ENCODE data around the gene KCNE2. TPM values are rescaled to one million over a fixed set of nuclear protein-coding genes. Genes with fewer than 3 reads are reported as not detected.

The KCNE2 gene
- total and polyA plus RNA-seq, 2 experiments from 2014 or later, result 0.28 to 0.55 TPM

GRCh38 chr21:34367320-34367935 is 3.6 kb downstream of the KCNE2 start:
- TF ChIP-seq POLR2AphosphoS5 (IDR thresholded peaks at IDR 0.05; ENCODE audit: low read depth), result no peak
- TF ChIP-seq, protein P1, sequence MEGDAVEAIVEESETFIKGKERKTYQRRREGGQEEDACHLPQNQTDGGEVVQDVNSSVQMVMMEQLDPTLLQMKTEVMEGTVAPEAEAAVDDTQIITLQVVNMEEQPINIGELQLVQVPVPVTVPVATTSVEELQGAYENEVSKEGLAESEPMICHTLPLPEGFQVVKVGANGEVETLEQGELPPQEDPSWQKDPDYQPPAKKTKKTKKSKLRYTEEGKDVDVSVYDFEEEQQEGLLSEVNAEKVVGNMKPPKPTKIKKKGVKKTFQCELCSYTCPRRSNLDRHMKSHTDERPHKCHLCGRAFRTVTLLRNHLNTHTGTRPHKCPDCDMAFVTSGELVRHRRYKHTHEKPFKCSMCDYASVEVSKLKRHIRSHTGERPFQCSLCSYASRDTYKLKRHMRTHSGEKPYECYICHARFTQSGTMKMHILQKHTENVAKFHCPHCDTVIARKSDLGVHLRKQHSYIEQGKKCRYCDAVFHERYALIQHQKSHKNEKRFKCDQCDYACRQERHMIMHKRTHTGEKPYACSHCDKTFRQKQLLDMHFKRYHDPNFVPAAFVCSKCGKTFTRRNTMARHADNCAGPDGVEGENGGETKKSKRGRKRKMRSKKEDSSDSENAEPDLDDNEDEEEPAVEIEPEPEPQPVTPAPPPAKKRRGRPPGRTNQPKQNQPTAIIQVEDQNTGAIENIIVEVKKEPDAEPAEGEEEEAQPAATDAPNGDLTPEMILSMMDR (conservative IDR thresholded peaks at IDR 0.05; ENCODE audit: low read depth in 2 of 2), result peak; percentile 62 to 89
- Mint-ChIP-seq H3K4me3 (no peak overlapping the region), H3K27ac (peak overlapping the region; percentile 77), H3K27me3 (ENCODE audit: insufficient read depth, low read depth, poor library complexity) (peaks cover 2% of the 10 kb centered on the region), H3K9me3 (no peaks in the 10 kb centered on the region), H3K36me3 (ENCODE audit: low read depth) (no peaks in the 10 kb centered on the region; the same call in 2 of the 3 replicates), H3K4me1 (peaks cover 7% of the 10 kb centered on the region; the same call in 1 of the 3 replicates)
- no peaks in the 10 kb centered on the region for H3K27me3 ChIP-seq (ENCODE audit: insufficient read depth)
- no peak overlapping the region for H3K27ac ChIP-seq (ENCODE audit: low read depth)
- ATAC-seq (peak; percentile 89), DNase-seq (ENCODE audit: low spot score) (peak; percentile 90)
- no peaks in the 10 kb centered on the region for H3K36me3 ChIP-seq (ENCODE audit: insufficient read depth)
- H3K9me2 ChIP-seq (ENCODE audit: insufficient read depth), result no peaks in the 10 kb centered on the region
- H3K4me2 ChIP-seq, result no peak overlapping the region
- H2AFZ ChIP-seq, result no peak overlapping the region
- no peaks in the 10 kb centered on the region for H3K4me1 ChIP-seq (ENCODE audit: insufficient read depth)
- no peaks in the 10 kb centered on the region for H3F3A ChIP-seq (replicated peaks; ENCODE audit: low read depth)
- no peak overlapping the region for H3K4me3 ChIP-seq
- no peaks in the 10 kb centered on the region for H4K20me1 ChIP-seq (replicated peaks; ENCODE audit: insufficient read depth)
- no peaks in the 10 kb centered on the region for H3K79me2 ChIP-seq (replicated peaks; ENCODE audit: insufficient read depth)

GRCh38 chr21:34369741-34370140 is 5.9 kb downstream of the KCNE2 start:
- H3K27ac ChIP-seq (ENCODE audit: low read depth), result no peak overlapping the region
- H3K4me1 Mint-ChIP-seq, result peaks cover 11% of the 10 kb centered on the region; the same call in 2 of the 3 replicates
- no peak overlapping the region for H3K27ac Mint-ChIP-seq
- no peak overlapping the region for H2AFZ ChIP-seq
- H3K4me1 ChIP-seq (ENCODE audit: insufficient read depth), result peaks cover 8% of the 10 kb centered on the region; the same call in 1 of the 2 replicates
- H3K9me2 ChIP-seq (ENCODE audit: insufficient read depth), result no peaks in the 10 kb centered on the region
- H3K4me3 ChIP-seq, result no peak overlapping the region
- peaks cover 2% of the 10 kb centered on the region for H3K27me3 Mint-ChIP-seq (ENCODE audit: insufficient read depth, low read depth, poor library complexity)
- no peaks in the 10 kb centered on the region for H3K79me2 ChIP-seq (replicated peaks; ENCODE audit: insufficient read depth)
- no peaks in the 10 kb centered on the region for H3K9me3 Mint-ChIP-seq
- H3K36me3 ChIP-seq (ENCODE audit: insufficient read depth), result no peaks in the 10 kb centered on the region
- TF ChIP-seq NANOG (IDR thresholded peaks at IDR 0.05; ENCODE audit: borderline replicate concordance) (no peak), STAT1 (IDR thresholded peaks at IDR 0.05; ENCODE audit: unreplicated experiment) (no peak), ZNF114 (CRISPR knock-in tag; IDR thresholded peaks at IDR 0.05) (no peak)
- TF ChIP-seq, protein P1 (conservative IDR thresholded peaks at IDR 0.05; ENCODE audit: low read depth in 2 of 2), result no peak
- H3K4me3 Mint-ChIP-seq, result no peak overlapping the region
- ATAC-seq, result no peak
- H4K20me1 ChIP-seq (replicated peaks; ENCODE audit: insufficient read depth), result no peaks in the 10 kb centered on the region
- H3K27me3 ChIP-seq (ENCODE audit: insufficient read depth), result no peaks in the 10 kb centered on the region
- no peaks in the 10 kb centered on the region for H3F3A ChIP-seq (replicated peaks; ENCODE audit: low read depth)
- no peak for DNase-seq (ENCODE audit: low spot score)
- no peak overlapping the region for H3K4me2 ChIP-seq
- H3K36me3 Mint-ChIP-seq (ENCODE audit: low read depth), result no peaks in the 10 kb centered on the region; the same call in 2 of the 3 replicates

All from GM23338 (cell line).